ENCODE measurements around the gene PELI3.

GRCh38 chr11:66437979-66438503, 28.7 kb upstream of the PELI3 start:
- TF ChIP-seq POLR2AphosphoS5 (IDR thresholded peaks at IDR 0.05; ENCODE audit: low read depth, low read length): no peak
- TF ChIP-seq SIN3A (IDR thresholded peaks at IDR 0.05; ENCODE audit: borderline replicate concordance, insufficient read depth, low read length): no peak
- TF ChIP-seq REST (IDR thresholded peaks at IDR 0.05; ENCODE audit: insufficient read depth in 1 of 2, low read depth in 2 of 2, low read length in 2 of 2): no peak

Measured in PFSK-1 (cell line).